Activated CD4-positive, alpha-beta T cell treated with anti-CD3 and anti-CD28 coated beads for 48 hours (primary cell): ENCODE measurements around the gene PAQR8.
"Not testable (repeated sequence)": the region's sequence is repeated elsewhere in the genome, so short reads cannot be mapped to it uniquely, and the experiment has no call there.

Source experiments
- DNase-seq: peaks from one replicate; pipeline ENCODE4 v3.0.0-alpha.2; 2020

Gene PAQR8

GRCh38 chr6:52415917-52416628 is 54.1 kb downstream of the PAQR8 start:
- no peak for DNase-seq

- peak; percentile 33 for DNase-seq
Observed at GRCh38 chr6:52416629-52417151, 54.7 kb downstream of the PAQR8 start.

GRCh38 chr6:52417675-52418111 is 55.7 kb downstream of the PAQR8 start:
- no peak for DNase-seq

- DNase-seq = no peak
Observed at GRCh38 chr6:52418606-52419005, 56.7 kb downstream of the PAQR8 start.

GRCh38 chr6:52419809-52420667 is 58.1 kb downstream of the PAQR8 start, which contains the start of gene EFHC1:
Gene EFHC1 (plus strand): TSS chr6:52420342. CDS start chr6:52420411, 69 bp downstream.
- DNase-seq = peak; percentile 99

GRCh38 chr6:52420668-52421358 is 58.9 kb downstream of the PAQR8 start:
- DNase-seq = no peak

GRCh38 chr6:52422156-52422555 is 60.2 kb downstream of the PAQR8 start:
- DNase-seq = no peak

GRCh38 chr6:52423448-52423847 is 61.5 kb downstream of the PAQR8 start:
- no peak for DNase-seq

GRCh38 chr6:52423971-52424381 is 62.0 kb downstream of the PAQR8 start:
- DNase-seq = no peak

GRCh38 chr6:52424513-52424912 is 62.6 kb downstream of the PAQR8 start:
- DNase-seq = no peak

- no peak for DNase-seq
Observed at GRCh38 chr6:52426667-52427066, 64.7 kb downstream of the PAQR8 start.

- not testable (repeated sequence) for DNase-seq
Observed at GRCh38 chr6:52433294-52433693, 71.3 kb downstream of the PAQR8 start.

- no peak for DNase-seq
Observed at GRCh38 chr6:52435345-52435744, 73.4 kb downstream of the PAQR8 start.

- DNase-seq = no peak
Observed at GRCh38 chr6:52438926-52439325, 77.0 kb downstream of the PAQR8 start.

- no peak for DNase-seq
Observed at GRCh38 chr6:52454556-52454955, 92.6 kb downstream of the PAQR8 start.

- DNase-seq = no peak
Observed at GRCh38 chr6:52457096-52457495, 95.1 kb downstream of the PAQR8 start.
